PC-9 (cell line): Measurements from ENCODE around the gene AZGP1.

Experiments used
- CTCF ChIP-seq: fragments of 200-600 bp; sonication (generic); conservative IDR thresholded peaks from 2 replicates; pipeline ENCODE4 v1.6.1; 2017; ENCODE audit warnings: mixed run types, antibody characterized with exemption, mild to moderate bottlenecking, moderate library complexity
- EZH2 ChIP-seq: fragments of 200-600 bp; sonication (generic); IDR thresholded peaks from 2 replicates; pipeline ENCODE4 v1.8.0; 2017; ENCODE audit warnings: antibody characterized with exemption, low read depth

- no peak for TF ChIP-seq CTCF
- no peak for TF ChIP-seq EZH2
Measured at GRCh38 chr7:99976626-99977025, 795 bp upstream of the AZGP1 start.
